ENCODE results near the gene TANC1. TPM values are rescaled to one million over a fixed set of nuclear protein-coding genes. Genes with fewer than 3 reads are reported as not detected.

The TANC1 gene
- total and polyA plus RNA-seq, 4 experiments from 2014 or later: 0.35 to 0.79 (median 0.50) TPM; not detected in 1

Small RNA genes lying within 50 kb of the gene (microRNA-seq; reads per million reads assigned to microRNA genes)
- gene MIR6888 (ENCODE audit: borderline microRNAs expressed, borderline number of aligned reads, borderline replicate concordance): not detected

Other genes starting within 250 kb of the TANC1 start
- not detected for gene DAPL1, start 173.3 kb upstream of the TANC1 start, total RNA-seq
- gene DAPL1, start 173.3 kb upstream of the TANC1 start, polyA plus RNA-seq: not detected

All from CD4-positive, alpha-beta memory T cell (primary cell).